ENCODE measurements around the gene MGAT4C.

Gene MGAT4C

GRCh38 chr12:86260183-86260582, 4.0 kb upstream of the MGAT4C start:
- no peak for DNase-seq
- no peak overlapping the region for H3K4me3 ChIP-seq (ENCODE audit: low read depth, low read length)
- H3K36me3 ChIP-seq (replicated peaks), result no peaks in the 10 kb centered on the region
- no peaks in the 10 kb centered on the region for H3K27me3 ChIP-seq (replicated peaks)
- in situ Hi-C loops (cut with HindIII; ENCODE audit: low pct_ligation_motif_present, low sequenced_read_pairs), result no loop called here
- TF ChIP-seq CTCF (IDR thresholded peaks at IDR 0.05; ENCODE audit: low read depth, low read length, missing control alignments), result no peak
- H3K27ac ChIP-seq, result no peak overlapping the region

DNA sequence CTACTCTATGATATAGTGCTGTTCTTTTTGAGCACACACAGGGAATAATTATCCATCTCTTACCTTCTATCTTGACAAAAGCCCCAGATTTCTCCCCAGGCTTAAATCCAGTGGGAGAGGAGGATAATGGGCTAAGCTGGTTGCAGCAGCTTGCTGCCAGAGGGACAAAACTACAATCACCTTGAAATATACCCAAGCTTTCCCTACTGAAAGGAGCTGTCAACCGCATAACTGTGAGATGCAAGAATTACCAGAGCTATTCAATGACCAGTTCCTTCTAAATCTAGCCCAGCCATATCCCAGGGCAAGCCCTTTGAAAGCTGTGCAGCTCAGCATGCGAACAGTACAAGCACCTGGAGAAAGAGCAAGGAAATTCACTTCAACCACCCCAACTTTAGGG, 943 bp upstream of the MGAT4C start:
- no peak for TF ChIP-seq CTCF (IDR thresholded peaks at IDR 0.05; ENCODE audit: low read depth, low read length, missing control alignments)
- in situ Hi-C loops (cut with HindIII; ENCODE audit: low pct_ligation_motif_present, low sequenced_read_pairs), result no loop called here
- DNase-seq, result no peak
- Histone ChIP-seq H3K27ac (no peak overlapping the region), H3K4me3 (ENCODE audit: low read depth, low read length) (no peak overlapping the region), H3K36me3 (replicated peaks) (no peaks in the 10 kb centered on the region), H3K27me3 (replicated peaks) (no peaks in the 10 kb centered on the region)

GRCh38 chr12:86254399-86255107, 1.6 kb downstream of the MGAT4C start:
- no peak for TF ChIP-seq CTCF (IDR thresholded peaks at IDR 0.05; ENCODE audit: low read depth, low read length, missing control alignments)
- no peak for DNase-seq
- H3K27ac ChIP-seq, result no peak overlapping the region
- no peaks in the 10 kb centered on the region for H3K36me3 ChIP-seq (replicated peaks)
- H3K4me3 ChIP-seq (ENCODE audit: low read depth, low read length), result no peak overlapping the region
- H3K27me3 ChIP-seq (replicated peaks), result no peaks in the 10 kb centered on the region
- in situ Hi-C loops (cut with HindIII; ENCODE audit: low pct_ligation_motif_present, low sequenced_read_pairs), result no loop called here

- Histone ChIP-seq H3K27me3 (replicated peaks) (no peaks in the 10 kb centered on the region), H3K4me3 (ENCODE audit: low read depth, low read length) (no peak overlapping the region), H3K36me3 (replicated peaks) (no peaks in the 10 kb centered on the region), H3K27ac (no peak overlapping the region)
- DNase-seq, result peak; percentile 78
- TF ChIP-seq CTCF (IDR thresholded peaks at IDR 0.05; ENCODE audit: low read depth, low read length, missing control alignments), result no peak
- in situ Hi-C loops (cut with HindIII; ENCODE audit: low pct_ligation_motif_present, low sequenced_read_pairs), result no loop called here
Measured at GRCh38 chr12:86249851-86250250, 6.3 kb downstream of the MGAT4C start.

GRCh38 chr12:86249276-86249675, 6.9 kb downstream of the MGAT4C start:
- Histone ChIP-seq H3K27me3 (replicated peaks) (no peaks in the 10 kb centered on the region), H3K4me3 (ENCODE audit: low read depth, low read length) (no peak overlapping the region), H3K36me3 (replicated peaks) (no peaks in the 10 kb centered on the region), H3K27ac (no peak overlapping the region)
- no peak for TF ChIP-seq CTCF (IDR thresholded peaks at IDR 0.05; ENCODE audit: low read depth, low read length, missing control alignments)
- DNase-seq, result no peak
- in situ Hi-C loops (cut with HindIII; ENCODE audit: low pct_ligation_motif_present, low sequenced_read_pairs), result no loop called here

- Histone ChIP-seq H3K27ac (no peak overlapping the region), H3K4me3 (ENCODE audit: low read depth, low read length) (no peak overlapping the region), H3K27me3 (replicated peaks) (no peaks in the 10 kb centered on the region), H3K36me3 (replicated peaks) (no peaks in the 10 kb centered on the region)
- in situ Hi-C loops (cut with HindIII; ENCODE audit: low pct_ligation_motif_present, low sequenced_read_pairs), result no loop called here
- DNase-seq, result no peak
- TF ChIP-seq CTCF (IDR thresholded peaks at IDR 0.05; ENCODE audit: low read depth, low read length, missing control alignments), result no peak
Measured at GRCh38 chr12:86247871-86248270, 8.3 kb downstream of the MGAT4C start.
